K562 (cell line): Measurements from ENCODE around the gene LRP4. TPM values are rescaled to one million over a fixed set of nuclear protein-coding genes. Genes with fewer than 3 reads are reported as not detected.

ENCODE experiments used
- DDX20 ChIP-seq: fragments of 450-650 bp; IDR thresholded peaks from 2 replicates; pipeline ENCODE4 v1.6.1; 2016; ENCODE audit warnings: missing genetic modification characterization, low read depth, mild to moderate bottlenecking, missing compliant biosample characterization, moderate library complexity
- DNMT1 ChIP-seq: fragments of 450-650 bp; IDR thresholded peaks from 2 replicates; pipeline ENCODE4 v1.6.1; 2016; ENCODE audit warnings: antibody characterized with exemption, mild to moderate bottlenecking
- ETV1 ChIP-seq: fragments of 450-650 bp; conservative IDR thresholded peaks from 2 replicates; pipeline ENCODE4 v1.6.1; 2016; ENCODE audit warnings: missing genetic modification characterization, control low read depth, low read depth, missing compliant biosample characterization
- KDM2B ChIP-seq: fragments of 250-450 bp; sonication (Bioruptor Pico); IDR thresholded peaks from 2 replicates; pipeline ENCODE4 v1.8.0; 2021; ENCODE audit warnings: mild to moderate bottlenecking, moderate library complexity
- KLF10 ChIP-seq: fragments of 250-450 bp; sonication (Bioruptor Pico); IDR thresholded peaks from 2 replicates; pipeline ENCODE4 v1.6.1; 2021; ENCODE audit warnings: matching md5 sums
- KLF13 ChIP-seq: fragments of 450-650 bp; IDR thresholded peaks from 2 replicates; pipeline ENCODE4 v1.6.1; 2016; ENCODE audit warnings: missing genetic modification characterization, low read depth, mild to moderate bottlenecking, missing compliant biosample characterization, moderate library complexity, borderline replicate concordance
- KLF6 ChIP-seq: fragments of 250-450 bp; sonication (Bioruptor Pico); IDR thresholded peaks from 2 replicates; pipeline ENCODE4 v1.4.0; 2020; ENCODE audit warnings: mild to moderate bottlenecking, moderate library complexity, borderline replicate concordance
- MAFF ChIP-seq: IDR thresholded peaks from 2 replicates; pipeline ENCODE4 v1.6.1; 2012; ENCODE audit warnings: low read length, improper control_type of control experiment
- MEF2D ChIP-seq: conservative IDR thresholded peaks from 2 replicates; pipeline ENCODE4 v1.6.1; 2016; ENCODE audit warnings: low read depth, missing genetic modification characterization, missing compliant biosample characterization
- NR4A1 ChIP-seq, 2 experiments: fragments of 250-450 bp in 1 of 2; fragments of 450-650 bp in 1 of 2; sonication (Bioruptor Pico) in 1 of 2; IDR thresholded peaks; 2 replicates each; pipeline versions ENCODE4 v1.4.0 to v1.6.1; 2016 to 2020; ENCODE audit warnings: mild to moderate bottlenecking in 2 of 2, missing compliant biosample characterization in 1 of 2, missing genetic modification characterization in 1 of 2, moderate library complexity in 1 of 2
- SMAD3 ChIP-seq: fragments of 450-650 bp; formaldehyde crosslinking; conservative IDR thresholded peaks from 2 replicates; pipeline ENCODE4 v1.4.0; 2020; ENCODE audit warnings: mild to moderate bottlenecking
- TEAD1 ChIP-seq, 2 experiments: fragments of 450-650 bp in 1 of 2; sonication (generic) in 1 of 2; formaldehyde crosslinking; IDR thresholded peaks; 2 replicates each; pipeline versions ENCODE4 v1.4.0 to v1.8.0; 2020 to 2022; ENCODE audit warnings: mild to moderate bottlenecking in 2 of 2, missing genetic modification reagents in 1 of 2
- TFAP4 ChIP-seq: sonication (generic); formaldehyde crosslinking; IDR thresholded peaks from 2 replicates; pipeline ENCODE4 v1.8.0; 2022; ENCODE audit warnings: missing genetic modification reagents, mild to moderate bottlenecking, moderate library complexity, borderline replicate concordance
- ZNF184 ChIP-seq: sonication (generic); formaldehyde crosslinking; IDR thresholded peaks from 2 replicates; pipeline ENCODE4 v1.5.0; 2020; ENCODE audit warnings: missing genetic modification reagents
- ZNF311 ChIP-seq: fragments of 250-450 bp; sonication (Bioruptor Pico); IDR thresholded peaks from 2 replicates; pipeline ENCODE4 v1.4.0; 2020; ENCODE audit warnings: mild to moderate bottlenecking, moderate library complexity
- ZNF668 ChIP-seq: fragments of 250-450 bp; sonication (Bioruptor Pico); IDR thresholded peaks from 2 replicates; pipeline ENCODE4 v1.8.0; 2022; ENCODE audit warnings: mild to moderate bottlenecking, inconsistent platforms
- polyA plus RNA-seq, 8 experiments: library from polyadenylated mRNA; depleted of rRNA in 4 of 8; stranded (reverse) in 5 of 8; unstranded in 3 of 8; fragments of >200 nt; fragmentation: Nextera tagmentation in 2 of 8; fragmentation: Illumina TruSeq in 1 of 8; extraction: Ambion mirVana in 2 of 8; extraction: Trizol in 1 of 8; gene quantifications; 2 replicates each; pipeline versions ENCODE4 v1.2.1 to v1.2.3, GENCODE V29; 2011 to 2014; ENCODE audit warnings: inconsistent platforms in 1 of 8, missing spikeins in 1 of 8
- total RNA-seq, 7 experiments: library from RNA; depleted of rRNA in 6 of 7; stranded (reverse); fragments of >200 nt in 6 of 7; fragmentation: Illumina TruSeq in 2 of 7; extraction: Trizol in 2 of 7; gene quantifications; 2 replicates each; pipeline versions ENCODE4 v1.2.1 to v1.2.3, GENCODE V29; 2011 to 2021; ENCODE audit warnings: low replicate concordance in 1 of 7
- TF ChIP-seq, protein P1 (sequence below): fragments of 150-350 bp; conservative IDR thresholded peaks from 2 replicates; pipeline ENCODE4 v1.6.1; 2014; ENCODE audit warnings: low read length
- TF ChIP-seq, protein P2 (sequence below): fragments of 450-650 bp; formaldehyde crosslinking; IDR thresholded peaks from 2 replicates; pipeline ENCODE4 v1.4.0; 2020; ENCODE audit warnings: mild to moderate bottlenecking, moderate library complexity
- TF ChIP-seq, protein P3 (sequence below): fragments of 250-450 bp; sonication (Bioruptor Pico); IDR thresholded peaks from 2 replicates; pipeline ENCODE4 v1.8.0; 2021; ENCODE audit warnings: mild to moderate bottlenecking, moderate library complexity
- TF ChIP-seq, protein P4 (sequence below): fragments of 450-650 bp; conservative IDR thresholded peaks from 2 replicates; pipeline ENCODE4 v1.6.1; 2016; ENCODE audit warnings: missing genetic modification characterization, low read depth, mild to moderate bottlenecking, missing compliant biosample characterization, moderate library complexity

Gene LRP4
- total and polyA plus RNA-seq, 9 of the 15 experiments (the other 6 are each of a cell fraction or from before 2014, with no cell fraction given): 0.04 to 0.54 (median 0.10) TPM

DNA sequence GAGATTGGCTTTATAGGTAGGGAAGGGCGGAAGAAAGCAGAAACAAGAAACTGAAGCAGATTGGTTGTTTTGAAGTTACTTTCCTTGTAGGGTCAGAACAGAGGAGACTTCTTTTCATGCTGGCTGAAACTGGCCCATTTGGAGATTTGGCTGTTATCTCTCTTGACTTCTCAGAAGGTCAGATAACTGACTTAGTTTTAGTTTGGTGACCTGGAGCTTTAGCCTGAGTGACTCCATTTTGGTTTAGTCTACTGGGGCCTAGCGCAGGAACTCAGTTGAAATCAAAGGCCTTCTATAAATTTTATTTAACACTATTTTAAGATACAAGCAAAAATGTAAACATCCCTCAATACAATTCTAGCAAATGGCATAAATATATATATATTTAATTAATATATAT lies 49.6 kb upstream of the LRP4 start (continued):
- TF ChIP-seq, protein P1, sequence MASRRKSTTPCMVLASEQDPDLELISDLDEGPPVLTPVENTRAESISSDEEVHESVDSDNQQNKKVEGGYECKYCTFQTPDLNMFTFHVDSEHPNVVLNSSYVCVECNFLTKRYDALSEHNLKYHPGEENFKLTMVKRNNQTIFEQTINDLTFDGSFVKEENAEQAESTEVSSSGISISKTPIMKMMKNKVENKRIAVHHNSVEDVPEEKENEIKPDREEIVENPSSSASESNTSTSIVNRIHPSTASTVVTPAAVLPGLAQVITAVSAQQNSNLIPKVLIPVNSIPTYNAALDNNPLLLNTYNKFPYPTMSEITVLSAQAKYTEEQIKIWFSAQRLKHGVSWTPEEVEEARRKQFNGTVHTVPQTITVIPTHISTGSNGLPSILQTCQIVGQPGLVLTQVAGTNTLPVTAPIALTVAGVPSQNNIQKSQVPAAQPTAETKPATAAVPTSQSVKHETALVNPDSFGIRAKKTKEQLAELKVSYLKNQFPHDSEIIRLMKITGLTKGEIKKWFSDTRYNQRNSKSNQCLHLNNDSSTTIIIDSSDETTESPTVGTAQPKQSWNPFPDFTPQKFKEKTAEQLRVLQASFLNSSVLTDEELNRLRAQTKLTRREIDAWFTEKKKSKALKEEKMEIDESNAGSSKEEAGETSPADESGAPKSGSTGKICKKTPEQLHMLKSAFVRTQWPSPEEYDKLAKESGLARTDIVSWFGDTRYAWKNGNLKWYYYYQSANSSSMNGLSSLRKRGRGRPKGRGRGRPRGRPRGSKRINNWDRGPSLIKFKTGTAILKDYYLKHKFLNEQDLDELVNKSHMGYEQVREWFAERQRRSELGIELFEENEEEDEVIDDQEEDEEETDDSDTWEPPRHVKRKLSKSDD: no peak
- TF ChIP-seq MEF2D (tag) (peak; percentile 76; the same call in 1 of the 2 replicates), ETV1 (tag) (0 out of 2 replicates have a peak, but pooled peaks have one; percentile 23), TFAP4 (CRISPR knock-in tag) (no peak), DNMT1 (no peak), DDX20 (tag) (peak; percentile 56; the same call in 1 of the 2 replicates), ZNF311 (CRISPR knock-in tag) (peak; percentile 85; the same call in 1 of the 2 replicates), KLF10 (CRISPR knock-in tag) (no peak), KLF13 (tag) (peak; percentile 69; the same call in 1 of the 2 replicates), SMAD3 (CRISPR knock-in tag) (peak; percentile 79), ZNF184 (CRISPR knock-in tag) (no peak), TEAD1 (CRISPR knock-in tag; IDR thresholded peaks at IDR 0.05) (peak in 1 of 2 experiments; percentile 91; a peak in 2 of 4 replicates), KDM2B (CRISPR knock-in tag) (no peak), ZNF668 (CRISPR knock-in tag) (peak; percentile 92), NR4A1 (CRISPR knock-in tag; IDR thresholded peaks at IDR 0.05) (no peak), NR4A1 (tag; IDR thresholded peaks at IDR 0.05) (peak; percentile 90), MAFF (no peak), KLF6 (peak; percentile 86)
- TF ChIP-seq, protein P2, sequence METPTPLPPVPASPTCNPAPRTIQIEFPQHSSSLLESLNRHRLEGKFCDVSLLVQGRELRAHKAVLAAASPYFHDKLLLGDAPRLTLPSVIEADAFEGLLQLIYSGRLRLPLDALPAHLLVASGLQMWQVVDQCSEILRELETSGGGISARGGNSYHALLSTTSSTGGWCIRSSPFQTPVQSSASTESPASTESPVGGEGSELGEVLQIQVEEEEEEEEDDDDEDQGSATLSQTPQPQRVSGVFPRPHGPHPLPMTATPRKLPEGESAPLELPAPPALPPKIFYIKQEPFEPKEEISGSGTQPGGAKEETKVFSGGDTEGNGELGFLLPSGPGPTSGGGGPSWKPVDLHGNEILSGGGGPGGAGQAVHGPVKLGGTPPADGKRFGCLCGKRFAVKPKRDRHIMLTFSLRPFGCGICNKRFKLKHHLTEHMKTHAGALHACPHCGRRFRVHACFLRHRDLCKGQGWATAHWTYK (CRISPR knock-in tag): no peak
- TF ChIP-seq, protein P3, sequence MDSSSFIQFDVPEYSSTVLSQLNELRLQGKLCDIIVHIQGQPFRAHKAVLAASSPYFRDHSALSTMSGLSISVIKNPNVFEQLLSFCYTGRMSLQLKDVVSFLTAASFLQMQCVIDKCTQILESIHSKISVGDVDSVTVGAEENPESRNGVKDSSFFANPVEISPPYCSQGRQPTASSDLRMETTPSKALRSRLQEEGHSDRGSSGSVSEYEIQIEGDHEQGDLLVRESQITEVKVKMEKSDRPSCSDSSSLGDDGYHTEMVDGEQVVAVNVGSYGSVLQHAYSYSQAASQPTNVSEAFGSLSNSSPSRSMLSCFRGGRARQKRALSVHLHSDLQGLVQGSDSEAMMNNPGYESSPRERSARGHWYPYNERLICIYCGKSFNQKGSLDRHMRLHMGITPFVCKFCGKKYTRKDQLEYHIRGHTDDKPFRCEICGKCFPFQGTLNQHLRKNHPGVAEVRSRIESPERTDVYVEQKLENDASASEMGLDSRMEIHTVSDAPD (CRISPR knock-in tag): no peak
- TF ChIP-seq, protein P4, sequence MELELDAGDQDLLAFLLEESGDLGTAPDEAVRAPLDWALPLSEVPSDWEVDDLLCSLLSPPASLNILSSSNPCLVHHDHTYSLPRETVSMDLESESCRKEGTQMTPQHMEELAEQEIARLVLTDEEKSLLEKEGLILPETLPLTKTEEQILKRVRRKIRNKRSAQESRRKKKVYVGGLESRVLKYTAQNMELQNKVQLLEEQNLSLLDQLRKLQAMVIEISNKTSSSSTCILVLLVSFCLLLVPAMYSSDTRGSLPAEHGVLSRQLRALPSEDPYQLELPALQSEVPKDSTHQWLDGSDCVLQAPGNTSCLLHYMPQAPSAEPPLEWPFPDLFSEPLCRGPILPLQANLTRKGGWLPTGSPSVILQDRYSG (tag): 0 out of 2 replicates have a peak, but pooled peaks have one; percentile 31
